Left ventricle myocardium inferior (tissue), 1 donor: ENCODE results near the gene ARHGEF33. TPM values are rescaled to one million over a fixed set of nuclear protein-coding genes. Genes with fewer than 3 reads are reported as not detected.
A peak's percentile ranks its signal among the peaks of the same experiment; 100 is the strongest.

Source experiments
- DNase-seq: peaks from one replicate; pipeline ENCODE4 v3.0.0-alpha.2; 2020
- H3K27ac ChIP-seq: fragments of 200-600 bp; replicated peaks from 2 replicates; pipeline ENCODE4 v1.8.0; 2021
- H3K27me3 ChIP-seq: fragments of 200-600 bp; 2 replicates; pipeline ENCODE4 v1.8.0; 2021; ENCODE audit warnings: low read depth
- H3K36me3 ChIP-seq: fragments of 200-600 bp; 2 replicates; pipeline ENCODE4 v1.8.0; 2021
- H3K4me1 ChIP-seq: fragments of 200-600 bp; 2 replicates; pipeline ENCODE4 v1.8.0; 2021
- H3K4me3 ChIP-seq: fragments of 200-600 bp; 2 replicates; pipeline ENCODE4 v1.8.0; 2021; ENCODE audit warnings: mild to moderate bottlenecking, moderate library complexity
- H3K9me3 ChIP-seq: fragments of 200-600 bp; replicated peaks from 2 replicates; pipeline ENCODE4 v1.8.0; 2021
- intact Hi-C: fragments of 100-400 bp; cut with micrococcal nuclease; formaldehyde crosslinking; loops from one replicate; pipeline ENCODE4 v1.11.0; 2022
- total RNA-seq: library from RNA; stranded (reverse); fragmentation: NEBNext Ultra II Directional; extraction: Animal tissue kit (Norgen Biotek cat#: 25700); gene quantifications from one replicate; pipeline ENCODE4 v1.2.1, GENCODE V29; 2021
- TF ChIP-seq, protein P1 (sequence below): fragments of 200-600 bp; IDR thresholded peaks from 2 replicates; pipeline ENCODE4 v1.8.0; 2021; ENCODE audit warnings: antibody characterized with exemption, mild to moderate bottlenecking, borderline replicate concordance
- donor health status: DM: no; HTN: yes; CAD: no; lungs with severe emphysema.

Gene ARHGEF33
- total RNA-seq, 1 donor from 2014 or later = 0.14 TPM

DNA sequence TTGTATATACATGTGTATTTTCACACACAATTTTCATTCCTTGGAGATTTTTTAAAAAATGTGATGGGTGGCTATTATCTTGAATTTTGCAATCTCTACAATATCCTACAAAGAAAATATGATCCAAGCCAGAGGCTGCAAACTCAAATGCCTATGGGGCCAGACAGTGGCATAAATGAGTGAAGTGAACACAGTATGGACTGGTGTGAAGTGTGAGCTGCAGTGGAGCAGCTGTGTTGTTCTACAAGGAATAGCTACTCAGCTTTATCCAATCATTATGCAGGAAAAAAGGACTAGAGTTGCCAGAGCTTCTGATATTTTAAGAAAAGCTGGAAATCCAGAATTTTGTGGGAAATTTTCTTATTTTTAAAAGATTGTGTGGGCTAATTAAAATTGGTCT lies 62.1 kb downstream of the ARHGEF33 start:
- Histone ChIP-seq H3K9me3 (no peaks in the 10 kb centered on the region), H3K4me1 (no peaks in the 10 kb centered on the region), H3K36me3 (no peaks in the 10 kb centered on the region), H3K4me3 (no peak overlapping the region), H3K27ac (no peak overlapping the region), H3K27me3 (no peaks in the 10 kb centered on the region)
- TF ChIP-seq, protein P1, sequence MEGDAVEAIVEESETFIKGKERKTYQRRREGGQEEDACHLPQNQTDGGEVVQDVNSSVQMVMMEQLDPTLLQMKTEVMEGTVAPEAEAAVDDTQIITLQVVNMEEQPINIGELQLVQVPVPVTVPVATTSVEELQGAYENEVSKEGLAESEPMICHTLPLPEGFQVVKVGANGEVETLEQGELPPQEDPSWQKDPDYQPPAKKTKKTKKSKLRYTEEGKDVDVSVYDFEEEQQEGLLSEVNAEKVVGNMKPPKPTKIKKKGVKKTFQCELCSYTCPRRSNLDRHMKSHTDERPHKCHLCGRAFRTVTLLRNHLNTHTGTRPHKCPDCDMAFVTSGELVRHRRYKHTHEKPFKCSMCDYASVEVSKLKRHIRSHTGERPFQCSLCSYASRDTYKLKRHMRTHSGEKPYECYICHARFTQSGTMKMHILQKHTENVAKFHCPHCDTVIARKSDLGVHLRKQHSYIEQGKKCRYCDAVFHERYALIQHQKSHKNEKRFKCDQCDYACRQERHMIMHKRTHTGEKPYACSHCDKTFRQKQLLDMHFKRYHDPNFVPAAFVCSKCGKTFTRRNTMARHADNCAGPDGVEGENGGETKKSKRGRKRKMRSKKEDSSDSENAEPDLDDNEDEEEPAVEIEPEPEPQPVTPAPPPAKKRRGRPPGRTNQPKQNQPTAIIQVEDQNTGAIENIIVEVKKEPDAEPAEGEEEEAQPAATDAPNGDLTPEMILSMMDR = no peak
- DNase-seq = no peak
- intact Hi-C loops = no loop called here

DNA sequence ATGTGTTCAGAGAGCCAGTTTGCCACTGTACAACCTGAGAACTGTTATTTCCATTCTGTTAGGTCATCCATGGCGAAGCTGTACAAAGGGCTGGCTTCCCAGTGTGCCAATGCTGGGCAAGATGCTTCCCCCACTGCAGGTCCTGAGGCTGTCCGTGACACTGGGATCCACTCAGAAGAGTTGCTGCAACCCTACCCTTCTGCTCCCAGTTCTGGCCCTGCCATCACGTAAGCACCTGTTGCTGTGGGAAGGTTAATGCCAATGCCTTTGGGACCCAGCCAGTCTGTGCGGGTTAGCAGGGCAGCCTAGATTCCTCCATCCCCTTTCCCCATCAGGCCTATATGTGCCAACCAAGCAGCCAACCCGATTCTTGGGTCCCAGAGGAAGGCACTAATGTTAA lies 68.3 kb downstream of the ARHGEF33 start:
- TF ChIP-seq, protein P1 = no peak
- H3K4me3 ChIP-seq = no peak overlapping the region
- intact Hi-C loops = no loop called here

GRCh38 chr2:38959466-38959865 lies 69.8 kb downstream of the ARHGEF33 start:
- intact Hi-C loops = no loop called here
- TF ChIP-seq, protein P1 = no peak
- H3K4me3 ChIP-seq = peak overlapping the region; percentile 64
- peaks cover 7% of the 10 kb centered on the region for H3K4me1 ChIP-seq
- no peak overlapping the region for H3K27ac ChIP-seq
- no peaks in the 10 kb centered on the region for H3K9me3 ChIP-seq
- H3K36me3 ChIP-seq = no peaks in the 10 kb centered on the region
- H3K27me3 ChIP-seq = no peaks in the 10 kb centered on the region
- peak; percentile 15 for DNase-seq

More for the DNA sequence above, 68.3 kb downstream of the ARHGEF33 start:
- Histone ChIP-seq H3K9me3 (no peaks in the 10 kb centered on the region), H3K36me3 (no peaks in the 10 kb centered on the region), H3K27me3 (no peaks in the 10 kb centered on the region), H3K27ac (no peak overlapping the region), H3K4me1 (peaks cover 7% of the 10 kb centered on the region)
- no peak for DNase-seq

GRCh38 chr2:38959938-38960608 lies 70.4 kb downstream of the ARHGEF33 start:
- Histone ChIP-seq H3K27ac (peak overlapping the region; percentile 13), H3K4me1 (peaks cover 7% of the 10 kb centered on the region), H3K4me3 (peak overlapping the region; percentile 64), H3K9me3 (no peaks in the 10 kb centered on the region), H3K36me3 (no peaks in the 10 kb centered on the region), H3K27me3 (no peaks in the 10 kb centered on the region)
- intact Hi-C loops = no loop called here
- TF ChIP-seq, protein P1 = no peak
- DNase-seq = peak; percentile 81

GRCh38 chr2:38960609-38961320 lies 71.1 kb downstream of the ARHGEF33 start:
- Histone ChIP-seq H3K4me1 (peaks cover 7% of the 10 kb centered on the region), H3K4me3 (peak overlapping the region; percentile 64), H3K36me3 (no peaks in the 10 kb centered on the region), H3K9me3 (no peaks in the 10 kb centered on the region), H3K27ac (no peak overlapping the region), H3K27me3 (no peaks in the 10 kb centered on the region)
- no peak for DNase-seq
- intact Hi-C loops = no loop called here
- TF ChIP-seq, protein P1 = no peak
